ENCODE results near the gene TMIGD2.
A peak's percentile ranks its signal among the peaks of the same experiment; 100 is the strongest.
"Not testable (repeated sequence)": the region's sequence is repeated elsewhere in the genome, so short reads cannot be mapped to it uniquely, and the experiment has no call there.

The TMIGD2 gene

GRCh38 chr19:4246767-4247593 is 55.2 kb downstream of the TMIGD2 start, which contains the start of gene YJU2:
Gene YJU2 (plus strand): TSS chr19:4247080. CDS start chr19:4247147, 67 bp downstream.
- peak within 1 kb of the TSS; percentile 89 to 93 for H3K4me3 Mint-ChIP-seq
- peak; percentile 90 to 95 for ATAC-seq (replicated peaks)
- H3K4me1 Mint-ChIP-seq, result peaks cover 22 to 46% of the 10 kb centered on the region in 2 donors
- peaks cover 2 to 5% of the 10 kb centered on the region in 2 donors for H3K9me3 Mint-ChIP-seq
- peak within 1 kb of the TSS; percentile 99 for H3K27ac Mint-ChIP-seq
- H3K36me3 Mint-ChIP-seq, result peaks cover 30 to 47% of the 10 kb centered on the region in 2 donors
- peak; percentile 97 for DNase-seq
- H3K27me3 Mint-ChIP-seq, result no peaks in the 10 kb centered on the region

GRCh38 chr19:4245938-4246337 is 56.3 kb downstream of the TMIGD2 start:
- not testable (repeated sequence) for ATAC-seq (replicated peaks); H3K4me3 Mint-ChIP-seq; H3K9me3 Mint-ChIP-seq; H3K27me3 Mint-ChIP-seq; DNase-seq
- H3K27ac Mint-ChIP-seq, result peak overlapping the region; percentile 99
- H3K36me3 Mint-ChIP-seq, result peaks cover 25 to 53% of the 10 kb centered on the region in 2 donors
- peaks cover 28 to 50% of the 10 kb centered on the region in 2 donors for H3K4me1 Mint-ChIP-seq
